ENCODE results near the gene MTRR.
A peak's percentile ranks its signal among the peaks of the same experiment; 100 is the strongest.

MTRR gene

GRCh38 chr5:7857926-7858632 is 10.9 kb upstream of the MTRR start:
- DNase-seq = no peak

- DNase-seq = no peak
Observed at GRCh38 chr5:7866196-7866595, 2.8 kb upstream of the MTRR start.

GRCh38 chr5:7867260-7867659 is 1.7 kb upstream of the MTRR start:
- DNase-seq = no peak

- DNase-seq = no peak
Observed at GRCh38 chr5:7868427-7868772, 548 bp upstream of the MTRR start.

GRCh38 chr5:7869474-7870136 is 657 bp downstream of the MTRR start:
- peak; percentile 64 for DNase-seq

GRCh38 chr5:7871653-7872052 is 2.7 kb downstream of the MTRR start:
- DNase-seq = no peak

- no peak for DNase-seq
Observed at GRCh38 chr5:7872517-7873130, 3.7 kb downstream of the MTRR start.

GRCh38 chr5:7873216-7873615 is 4.3 kb downstream of the MTRR start:
- peak; percentile 47 for DNase-seq

- no peak for DNase-seq
Observed at GRCh38 chr5:7874639-7875038, 5.7 kb downstream of the MTRR start.

GRCh38 chr5:7875151-7875550 is 6.2 kb downstream of the MTRR start:
- no peak for DNase-seq

- DNase-seq = peak; percentile 43
Observed at GRCh38 chr5:7876867-7877266, 7.9 kb downstream of the MTRR start.

- DNase-seq = no peak
Observed at GRCh38 chr5:7877851-7878250, 8.9 kb downstream of the MTRR start.

GRCh38 chr5:7878381-7878873 is 9.5 kb downstream of the MTRR start:
- peak; percentile 24 for DNase-seq

GRCh38 chr5:7881091-7881490 is 12.1 kb downstream of the MTRR start:
- no peak for DNase-seq

GRCh38 chr5:7881816-7882215 is 12.9 kb downstream of the MTRR start:
- DNase-seq = no peak

GRCh38 chr5:7882926-7883325 is 14.0 kb downstream of the MTRR start:
- DNase-seq = no peak

GRCh38 chr5:7884491-7885267 is 15.7 kb downstream of the MTRR start:
- no peak for DNase-seq

- DNase-seq = no peak
Observed at GRCh38 chr5:7886849-7887475, 18.0 kb downstream of the MTRR start.

GRCh38 chr5:7888901-7889300 is 20.0 kb downstream of the MTRR start:
- DNase-seq = no peak

- no peak for DNase-seq
Observed at GRCh38 chr5:7894439-7894838, 25.5 kb downstream of the MTRR start.

- DNase-seq = no peak
Observed at GRCh38 chr5:7894860-7895259, 25.9 kb downstream of the MTRR start.

- peak; percentile 38 for DNase-seq
Observed at GRCh38 chr5:7897014-7897600, 28.2 kb downstream of the MTRR start.

GRCh38 chr5:7902201-7902600 is 33.3 kb downstream of the MTRR start:
- no peak for DNase-seq
